ENCODE results near the gene ASB10. TPM values are rescaled to one million over a fixed set of nuclear protein-coding genes. Genes with fewer than 3 reads are reported as not detected.

Gene ASB10
- total and polyA plus RNA-seq, 2 of the 13 experiments (the other 11 are each of a cell fraction or from before 2014, with no cell fraction given): not detected

DNA sequence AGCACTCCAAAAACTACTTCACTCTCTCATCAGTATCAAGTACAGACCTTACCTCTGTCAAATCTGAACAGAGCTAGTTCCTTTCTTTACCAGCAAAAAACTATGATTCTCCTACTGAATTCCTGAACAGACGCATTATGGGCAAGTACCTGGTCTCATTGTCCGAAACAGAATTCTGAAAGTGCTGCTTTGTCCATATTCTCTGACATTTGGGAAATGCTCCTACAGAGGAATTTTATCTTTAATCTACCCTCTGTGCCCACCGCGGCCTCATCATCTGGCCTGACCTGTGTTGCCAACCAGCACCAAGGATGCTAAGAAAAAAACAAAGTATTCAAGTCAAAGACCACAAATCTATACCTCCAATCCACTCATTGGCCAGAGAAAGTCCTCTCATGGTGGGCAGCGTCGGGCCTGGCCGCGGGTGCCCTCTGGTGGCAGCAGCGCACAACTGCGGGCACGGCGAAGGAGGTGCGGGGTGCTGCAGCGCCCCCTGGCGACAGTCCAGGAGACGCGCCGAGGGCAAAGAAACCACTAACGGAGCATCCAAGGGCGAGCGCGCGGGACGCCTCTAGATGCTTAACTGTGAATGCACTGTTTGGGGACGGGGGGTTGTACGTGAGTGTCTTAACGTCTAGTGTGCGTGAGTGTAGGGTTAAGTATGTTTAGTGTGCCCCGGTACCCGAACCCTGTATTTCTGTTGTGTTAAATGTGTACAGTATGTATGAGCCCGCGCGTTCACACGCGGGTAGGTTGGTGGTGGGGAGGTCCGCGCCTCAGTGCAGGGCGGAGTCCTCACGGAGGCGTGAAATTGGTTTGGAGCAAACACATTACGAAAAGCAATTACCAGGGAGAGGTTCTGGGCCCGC lies 14.5 kb downstream of the ASB10 start (continued):
- TF ChIP-seq, protein P1, sequence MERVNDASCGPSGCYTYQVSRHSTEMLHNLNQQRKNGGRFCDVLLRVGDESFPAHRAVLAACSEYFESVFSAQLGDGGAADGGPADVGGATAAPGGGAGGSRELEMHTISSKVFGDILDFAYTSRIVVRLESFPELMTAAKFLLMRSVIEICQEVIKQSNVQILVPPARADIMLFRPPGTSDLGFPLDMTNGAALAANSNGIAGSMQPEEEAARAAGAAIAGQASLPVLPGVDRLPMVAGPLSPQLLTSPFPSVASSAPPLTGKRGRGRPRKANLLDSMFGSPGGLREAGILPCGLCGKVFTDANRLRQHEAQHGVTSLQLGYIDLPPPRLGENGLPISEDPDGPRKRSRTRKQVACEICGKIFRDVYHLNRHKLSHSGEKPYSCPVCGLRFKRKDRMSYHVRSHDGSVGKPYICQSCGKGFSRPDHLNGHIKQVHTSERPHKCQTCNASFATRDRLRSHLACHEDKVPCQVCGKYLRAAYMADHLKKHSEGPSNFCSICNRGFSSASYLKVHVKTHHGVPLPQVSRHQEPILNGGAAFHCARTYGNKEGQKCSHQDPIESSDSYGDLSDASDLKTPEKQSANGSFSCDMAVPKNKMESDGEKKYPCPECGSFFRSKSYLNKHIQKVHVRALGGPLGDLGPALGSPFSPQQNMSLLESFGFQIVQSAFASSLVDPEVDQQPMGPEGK (CRISPR knock-in tag; IDR thresholded peaks at IDR 0.05): 0 out of 2 replicates have a peak, but pooled peaks have one; percentile 13
- TF ChIP-seq ZNF430 (CRISPR knock-in tag; IDR thresholded peaks at IDR 0.05) (no peak), ZFP91 (CRISPR knock-in tag; IDR thresholded peaks at IDR 0.05; ENCODE audit: borderline replicate concordance) (peak; percentile 54; the same call in 1 of the 2 replicates), TBL1XR1 (IDR thresholded peaks at IDR 0.05; ENCODE audit: borderline replicate concordance, low read length, partially characterized antibody) (no peak), KDM5B (CRISPR knock-in tag; IDR thresholded peaks at IDR 0.05; ENCODE audit: borderline replicate concordance) (peak; percentile 50; the same call in 1 of the 2 replicates), ZNF878 (CRISPR knock-in tag; IDR thresholded peaks at IDR 0.05) (no peak), ZNF367 (CRISPR knock-in tag; IDR thresholded peaks at IDR 0.05; ENCODE audit: borderline replicate concordance) (no peak), CENPBD1 (CRISPR knock-in tag; IDR thresholded peaks at IDR 0.05; ENCODE audit: borderline replicate concordance, low read depth) (no peak), GABPA (IDR thresholded peaks at IDR 0.05; ENCODE audit: low read depth, low read length) (no peak), GABPA (CRISPR knock-in tag; IDR thresholded peaks at IDR 0.05; ENCODE audit: low read depth) (no peak), ZNF615 (CRISPR knock-in tag; IDR thresholded peaks at IDR 0.05; ENCODE audit: borderline replicate concordance) (no peak), PBX2 (CRISPR knock-in tag; IDR thresholded peaks at IDR 0.05) (no peak), KMT2B (CRISPR knock-in tag; IDR thresholded peaks at IDR 0.05) (0 out of 2 replicates have a peak, but pooled peaks have one; percentile 23), ZNF451 (CRISPR knock-in tag; IDR thresholded peaks at IDR 0.05) (no peak), ZNF101 (CRISPR knock-in tag; IDR thresholded peaks at IDR 0.05; ENCODE audit: borderline replicate concordance, low read depth) (no peak), ZFP36L2 (CRISPR knock-in tag; IDR thresholded peaks at IDR 0.05) (no peak)
- TF ChIP-seq, protein P2, sequence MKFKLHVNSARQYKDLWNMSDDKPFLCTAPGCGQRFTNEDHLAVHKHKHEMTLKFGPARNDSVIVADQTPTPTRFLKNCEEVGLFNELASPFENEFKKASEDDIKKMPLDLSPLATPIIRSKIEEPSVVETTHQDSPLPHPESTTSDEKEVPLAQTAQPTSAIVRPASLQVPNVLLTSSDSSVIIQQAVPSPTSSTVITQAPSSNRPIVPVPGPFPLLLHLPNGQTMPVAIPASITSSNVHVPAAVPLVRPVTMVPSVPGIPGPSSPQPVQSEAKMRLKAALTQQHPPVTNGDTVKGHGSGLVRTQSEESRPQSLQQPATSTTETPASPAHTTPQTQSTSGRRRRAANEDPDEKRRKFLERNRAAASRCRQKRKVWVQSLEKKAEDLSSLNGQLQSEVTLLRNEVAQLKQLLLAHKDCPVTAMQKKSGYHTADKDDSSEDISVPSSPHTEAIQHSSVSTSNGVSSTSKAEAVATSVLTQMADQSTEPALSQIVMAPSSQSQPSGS (CRISPR knock-in tag; IDR thresholded peaks at IDR 0.05): peak; percentile 74
- TF ChIP-seq, protein P3, sequence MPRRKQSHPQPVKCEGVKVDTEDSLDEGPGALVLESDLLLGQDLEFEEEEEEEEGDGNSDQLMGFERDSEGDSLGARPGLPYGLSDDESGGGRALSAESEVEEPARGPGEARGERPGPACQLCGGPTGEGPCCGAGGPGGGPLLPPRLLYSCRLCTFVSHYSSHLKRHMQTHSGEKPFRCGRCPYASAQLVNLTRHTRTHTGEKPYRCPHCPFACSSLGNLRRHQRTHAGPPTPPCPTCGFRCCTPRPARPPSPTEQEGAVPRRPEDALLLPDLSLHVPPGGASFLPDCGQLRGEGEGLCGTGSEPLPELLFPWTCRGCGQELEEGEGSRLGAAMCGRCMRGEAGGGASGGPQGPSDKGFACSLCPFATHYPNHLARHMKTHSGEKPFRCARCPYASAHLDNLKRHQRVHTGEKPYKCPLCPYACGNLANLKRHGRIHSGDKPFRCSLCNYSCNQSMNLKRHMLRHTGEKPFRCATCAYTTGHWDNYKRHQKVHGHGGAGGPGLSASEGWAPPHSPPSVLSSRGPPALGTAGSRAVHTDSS (CRISPR knock-in tag; conservative IDR thresholded peaks at IDR 0.05): no peak
- TF ChIP-seq, protein P4, sequence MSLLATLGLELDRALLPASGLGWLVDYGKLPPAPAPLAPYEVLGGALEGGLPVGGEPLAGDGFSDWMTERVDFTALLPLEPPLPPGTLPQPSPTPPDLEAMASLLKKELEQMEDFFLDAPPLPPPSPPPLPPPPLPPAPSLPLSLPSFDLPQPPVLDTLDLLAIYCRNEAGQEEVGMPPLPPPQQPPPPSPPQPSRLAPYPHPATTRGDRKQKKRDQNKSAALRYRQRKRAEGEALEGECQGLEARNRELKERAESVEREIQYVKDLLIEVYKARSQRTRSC (CRISPR knock-in tag; IDR thresholded peaks at IDR 0.05; ENCODE audit: low read depth): no peak
